SK-N-SH (cell line): ENCODE data around the gene TXNDC2. TPM values are rescaled to one million over a fixed set of nuclear protein-coding genes. Genes with fewer than 3 reads are reported as not detected.

ENCODE experiments used
- CTCF ChIA-PET: fragments of 300-600, 350-600 bp; formaldehyde crosslinking; extraction: SDS; loops from one replicate; lab custom pipeline; 2021; lab: Yijun Ruan, JAX
- POLR2A ChIA-PET: fragments of 350-600 bp; sonication (Branson Sonifier 250); formaldehyde crosslinking; extraction: SDS; loops from one replicate; lab custom pipeline; 2020; ENCODE audit warnings: antibody characterized with exemption, inconsistent platforms; lab: Yijun Ruan, JAX
- DNase-seq: peaks from one replicate; pipeline ENCODE4 v3.0.0; 2012
- H2AFZ ChIP-seq: fragments of 200-600 bp; sonication (generic); 2 replicates; pipeline ENCODE4 v1.8.1; 2016; ENCODE audit warnings: antibody characterized with exemption, mild to moderate bottlenecking, low read depth
- H3F3A ChIP-seq: fragments of 200-600 bp; sonication (generic); replicated peaks from 2 replicates; pipeline ENCODE3; 2016; ENCODE audit warnings: antibody characterized with exemption, mild to moderate bottlenecking; ENCODE audit not compliant: insufficient read depth
- H3K27ac ChIP-seq, 2 experiments: fragments of 200-500 bp in 1 of 2; fragments of 200-600 bp in 1 of 2; sonication (Bioruptor generic) in 1 of 2; sonication (generic), shearing (Covaris generic) in 1 of 2; 2 replicates each; pipeline versions ENCODE4 v1.5.1 to v1.6.1; 2014 to 2016; ENCODE audit warnings: low read depth in 2 of 2, inconsistent platforms in 1 of 2, low read length in 1 of 2, mild to moderate bottlenecking in 1 of 2, mixed read lengths in 1 of 2
- H3K27me3 ChIP-seq: fragments of 200-600 bp; sonication (generic), shearing (Covaris generic); 2 replicates; pipeline ENCODE4 v1.6.1; 2016; ENCODE audit warnings: mixed run types; ENCODE audit not compliant: insufficient read depth
- H3K36me3 ChIP-seq, 2 experiments: fragments of 200-500 bp in 1 of 2; fragments of 200-600 bp in 1 of 2; sonication (Bioruptor generic) in 1 of 2; sonication (generic) in 1 of 2; replicated peaks in 1 of 2; 2 replicates each; pipeline versions ENCODE3 to v1.5.1; 2014 to 2016; ENCODE audit warnings: low read length in 1 of 2, mild to moderate bottlenecking in 1 of 2; ENCODE audit not compliant: insufficient read depth in 2 of 2, control insufficient read depth in 1 of 2
- H3K4me1 ChIP-seq, 2 experiments: fragments of 200-500 bp in 1 of 2; fragments of 200-600 bp in 1 of 2; sonication (Bioruptor generic) in 1 of 2; sonication (generic), shearing (Covaris generic) in 1 of 2; 2 replicates each; pipeline versions ENCODE4 v1.5.1 to v1.6.1; 2014 to 2016; ENCODE audit warnings: low read depth in 1 of 2, low read length in 1 of 2, mixed run types in 1 of 2; ENCODE audit not compliant: insufficient read depth in 2 of 2, control insufficient read depth in 1 of 2
- H3K4me2 ChIP-seq: fragments of 200-600 bp; sonication (generic), shearing (Covaris generic); 2 replicates; pipeline ENCODE4 v1.6.1; 2017; ENCODE audit warnings: mixed run types
- H3K4me3 ChIP-seq, 2 experiments: fragments of 200-500 bp in 1 of 2; fragments of 200-600 bp in 1 of 2; sonication (Bioruptor generic) in 1 of 2; sonication (generic), shearing (Covaris generic) in 1 of 2; 2 replicates each; pipeline versions ENCODE4 v1.5.1 to v1.8.1; 2014 to 2016; ENCODE audit warnings: low read depth in 2 of 2, inconsistent platforms in 1 of 2, low read length in 1 of 2, mild to moderate bottlenecking in 1 of 2, mixed read lengths in 1 of 2, moderate library complexity in 1 of 2
- H3K79me2 ChIP-seq: fragments of 200-600 bp; sonication (generic); 2 replicates; pipeline ENCODE4 v1.8.1; 2017; ENCODE audit warnings: mild to moderate bottlenecking; ENCODE audit not compliant: insufficient read depth
- H3K9ac ChIP-seq: fragments of 200-600 bp; sonication (generic); 2 replicates; pipeline ENCODE4 v1.6.1; 2017; ENCODE audit warnings: mixed run types
- H3K9me2 ChIP-seq: fragments of 200-600 bp; sonication (generic); 2 replicates; pipeline ENCODE4 v1.6.1; 2017; ENCODE audit warnings: mixed run types
- H3K9me3 ChIP-seq: fragments of 200-600 bp; sonication (generic); 2 replicates; pipeline ENCODE4 v1.6.1; 2017; ENCODE audit warnings: mixed run types, mild to moderate bottlenecking, moderate library complexity
- H4K20me1 ChIP-seq: fragments of 200-600 bp; sonication (generic); 2 replicates; pipeline ENCODE4 v1.6.1; 2017; ENCODE audit warnings: mild to moderate bottlenecking, mixed run types; ENCODE audit not compliant: insufficient read depth
- CTCF ChIP-seq: fragments of 200-600 bp; sonication (generic); IDR thresholded peaks from 2 replicates; pipeline ENCODE4 v1.6.1; 2017; ENCODE audit warnings: antibody characterized with exemption, mild to moderate bottlenecking, moderate library complexity
- FOSL2 ChIP-seq: IDR thresholded peaks from 2 replicates; pipeline ENCODE4 v1.4.0; 2012; ENCODE audit warnings: low read depth, mild to moderate bottlenecking, moderate library complexity, borderline replicate concordance
- FOXM1 ChIP-seq: IDR thresholded peaks from 2 replicates; pipeline ENCODE4 v1.4.0; 2012; ENCODE audit warnings: low read depth, mild to moderate bottlenecking
- GABPA ChIP-seq: IDR thresholded peaks from 2 replicates; pipeline ENCODE4 v1.4.0; 2012; ENCODE audit warnings: low read depth, mild to moderate bottlenecking
- GATA2 ChIP-seq: sonication (generic); formaldehyde crosslinking; IDR thresholded peaks from 2 replicates; pipeline ENCODE4 v1.5.0; 2020; ENCODE audit warnings: mild to moderate bottlenecking, missing genetic modification reagents
- JUND ChIP-seq: IDR thresholded peaks from 2 replicates; pipeline ENCODE4 v1.4.0; 2012
- MAX ChIP-seq: IDR thresholded peaks from 2 replicates; pipeline ENCODE4 v1.4.0; 2012; ENCODE audit warnings: low read depth
- MXI1 ChIP-seq: IDR thresholded peaks from 2 replicates; pipeline ENCODE4 v1.6.1; 2012; ENCODE audit warnings: mild to moderate bottlenecking, low read depth, low read length, improper control_type of control experiment
- NRF1 ChIP-seq: IDR thresholded peaks from 2 replicates; pipeline ENCODE4 v1.6.1; 2012; ENCODE audit warnings: low read depth, mild to moderate bottlenecking, low read length
- RFX5 ChIP-seq: IDR thresholded peaks from 2 replicates; pipeline ENCODE4 v1.6.1; 2012; ENCODE audit warnings: mild to moderate bottlenecking, improper control_type of control experiment, low read length
- RXRA ChIP-seq: IDR thresholded peaks from 2 replicates; pipeline ENCODE4 v1.4.0; 2012; ENCODE audit warnings: low read depth, mild to moderate bottlenecking, borderline replicate concordance
- SIN3A ChIP-seq: IDR thresholded peaks from 2 replicates; pipeline ENCODE4 v1.6.1; 2012; ENCODE audit warnings: low read depth, mild to moderate bottlenecking, low read length, moderate library complexity, borderline replicate concordance
- TAF1 ChIP-seq: IDR thresholded peaks from 2 replicates; pipeline ENCODE4 v1.6.1; 2012; ENCODE audit warnings: low read depth, mild to moderate bottlenecking, low read length, moderate library complexity, borderline replicate concordance
- YY1 ChIP-seq: IDR thresholded peaks from 2 replicates; pipeline ENCODE4 v1.4.0; 2012; ENCODE audit warnings: low read depth, mild to moderate bottlenecking
- ZBTB33 ChIP-seq: IDR thresholded peaks from 2 replicates; pipeline ENCODE4 v1.4.0; 2012; ENCODE audit warnings: low read depth, borderline replicate concordance
- WGBS: methylation state at CpG from one replicate; pipeline ENCODE4 v1.1.6; 2017; ENCODE audit warnings: low lambda C conversion rate; 5-methylcytosine and 5-hydroxymethylcytosine counted together
- polyA plus RNA-seq, 3 experiments: library from polyadenylated mRNA; depleted of rRNA; stranded (reverse); fragments of >200 nt; gene quantifications; 2 replicates each; pipeline ENCODE4 v1.2.3, GENCODE V29; 2012

Gene TXNDC2
- polyA plus RNA-seq, 1 of the 3 experiments (the other 2 are of a cell fraction), result 0.07 TPM

- H3F3A ChIP-seq, result peaks cover 20% of the 10 kb centered on the region
- H2AFZ ChIP-seq, result peak overlapping the region; percentile 93; the same call in 1 of the 2 replicates
- DNase-seq, result no peak
- peak overlapping the region in 1 of 2 experiments; percentile 90; a peak in 2 of 4 replicates for H3K27ac ChIP-seq
- H3K4me2 ChIP-seq, result no peak overlapping the region
- WGBS, result 91% methylated on average over 1 of the region's 1 CpG
- H3K4me1 ChIP-seq, result peaks cover 0 to 4% of the 10 kb centered on the region in 2 experiments; a peak in 2 of 4 replicates
- no peaks in the 10 kb centered on the region for H3K9me2 ChIP-seq
- ChIA-PET CTCF (no interaction called here), POLR2A (no interaction called here)
- no peaks in the 10 kb centered on the region for H3K36me3 ChIP-seq
- TF ChIP-seq JUND, result no peak
- no peak for TF ChIP-seq NRF1
- TF ChIP-seq ZBTB33, result no peak
- TF ChIP-seq GABPA, result no peak
- TF ChIP-seq SIN3A, result no peak
- no peak for TF ChIP-seq MXI1
- H3K9ac ChIP-seq, result peak overlapping the region; percentile 75; the same call in 1 of the 2 replicates
- H4K20me1 ChIP-seq, result no peaks in the 10 kb centered on the region
- H3K79me2 ChIP-seq, result no peaks in the 10 kb centered on the region
- no peaks in the 10 kb centered on the region for H3K9me3 ChIP-seq
- no peak overlapping the region for H3K4me3 ChIP-seq
- H3K27me3 ChIP-seq, result no peaks in the 10 kb centered on the region
Observed at GRCh38 chr18:9878095-9878494, 7.7 kb upstream of the TXNDC2 start.

- WGBS, result 92% methylated on average over 6 of the region's 6 CpGs
- POLR2A ChIA-PET, result no interaction called here
- peaks cover 0 to 4% of the 10 kb centered on the region in 2 experiments; a peak in 2 of 4 replicates for H3K4me1 ChIP-seq
Observed at GRCh38 chr18:9878783-9879242, 7.0 kb upstream of the TXNDC2 start.

More at GRCh38 chr18:9878783-9879242, 7.0 kb upstream of the TXNDC2 start:
- Histone ChIP-seq H3K27me3 (no peaks in the 10 kb centered on the region), H3K4me3 (no peak overlapping the region), H4K20me1 (no peaks in the 10 kb centered on the region), H3K9ac (no peak overlapping the region), H3K9me3 (no peaks in the 10 kb centered on the region), H2AFZ (no peak overlapping the region), H3K27ac (no peak overlapping the region), H3F3A (peaks cover 20% of the 10 kb centered on the region), H3K79me2 (no peaks in the 10 kb centered on the region), H3K4me2 (no peak overlapping the region), H3K36me3 (no peaks in the 10 kb centered on the region), H3K9me2 (no peaks in the 10 kb centered on the region)
- TF ChIP-seq FOXM1 (no peak), YY1 (no peak), MAX (no peak), RFX5 (no peak), CTCF (no peak), GABPA (no peak), TAF1 (no peak), JUND (no peak), FOSL2 (no peak), GATA2 (CRISPR knock-in tag) (no peak), RXRA (no peak)
- DNase-seq, result no peak
- CTCF ChIA-PET, result no interaction called here
